HepG2 (cell line): ENCODE results near the gene ANXA3. TPM values are rescaled to one million over a fixed set of nuclear protein-coding genes. Genes with fewer than 3 reads are reported as not detected.
A peak's percentile ranks its signal among the peaks of the same experiment; 100 is the strongest.

ENCODE experiments used
- ATAC-seq: fragments of 200-7000 bp; cut with Tn5 transposase; 3 replicates; pipeline ENCODE4 v1.9.1; 2020; ENCODE audit warnings: mild to moderate bottlenecking, moderate library complexity
- BruUV-seq: library from RNA; stranded (reverse); fragments of 400-500 nt; replicated peaks from 2 replicates; lab custom pipeline; 2021; lab: Mats Ljungman, UMichigan
- CTCF ChIA-PET: fragments of 300-600 bp; formaldehyde crosslinking; extraction: SDS; loops from one replicate; lab custom pipeline; 2021; ENCODE audit warnings: low total read pairs, inconsistent platforms, low intra/inter-chr PET ratio; lab: Yijun Ruan, JAX
- POLR2A ChIA-PET: fragments of 350-600 bp; sonication (Branson Sonifier 250); formaldehyde crosslinking; loops from one replicate; lab custom pipeline; 2020; ENCODE audit warnings: antibody characterized with exemption, inconsistent platforms; lab: Yijun Ruan, JAX
- DNase-seq: peaks from one replicate; pipeline ENCODE4 v3.0.0-alpha.2; 2015; ENCODE audit warnings: low spot score
- FAIRE-seq: peaks from 3 replicates; lab custom pipeline; 2011; peaks lifted over from hg19 to GRCh38; lab: Jason Lieb, UNC
- H2AFZ ChIP-seq: one replicate; pipeline ENCODE4 v1.6.1; 2011; ENCODE audit warnings: low read length, inconsistent platforms
- H3K27ac ChIP-seq: fragments of 300-600 bp; 3 replicates; pipeline ENCODE4 v1.8.0; 2011; ENCODE audit warnings: mixed run types, mild to moderate bottlenecking, mixed read lengths, low read length, inconsistent platforms; ENCODE audit not compliant: insufficient read depth; ENCODE audit errors: extremely low read length
- H3K27me3 ChIP-seq, 2 experiments: fragments of 200-600 bp in 1 of 2; 2 replicates in 1 of 2; 3 replicates in 1 of 2; pipeline versions ENCODE4 v1.6.0 to v1.8.0; 2011; ENCODE audit warnings: low read length in 2 of 2, mild to moderate bottlenecking in 2 of 2, moderate library complexity in 2 of 2, inconsistent platforms in 1 of 2; ENCODE audit not compliant: insufficient read depth in 2 of 2, control insufficient read depth in 1 of 2
- H3K36me3 ChIP-seq, 2 experiments: fragments of 200-600 bp in 1 of 2; replicated peaks in 1 of 2; 2 replicates in 1 of 2; 3 replicates in 1 of 2; pipeline versions ENCODE4 v1.5.1 to v1.8.0; 2011; ENCODE audit warnings: low read length in 2 of 2, inconsistent platforms in 1 of 2; ENCODE audit not compliant: insufficient read depth in 2 of 2, control insufficient read depth in 1 of 2
- H3K4me1 ChIP-seq: 2 replicates; pipeline ENCODE4 v1.5.1; 2012; ENCODE audit warnings: low read length, inconsistent platforms; ENCODE audit not compliant: insufficient read depth
- H3K4me2 ChIP-seq: 2 replicates; pipeline ENCODE4 v1.6.0; 2011; ENCODE audit warnings: low read depth, low read length, inconsistent platforms
- H3K4me3 ChIP-seq, 3 experiments: fragments of 200-600 bp in 1 of 3; sonication (generic), shearing (Covaris generic) in 1 of 3; replicated peaks in 1 of 3; 2 replicates each; pipeline ENCODE4 v1.5.1; 2011 to 2016; ENCODE audit warnings: low read length in 3 of 3, inconsistent platforms in 2 of 3, low read depth in 2 of 3, mild to moderate bottlenecking in 2 of 3, control low read depth in 1 of 3, mixed read lengths in 1 of 3; ENCODE audit not compliant: insufficient read depth in 1 of 3
- H3K79me2 ChIP-seq: one replicate; pipeline ENCODE4 v1.6.1; 2011; ENCODE audit warnings: low read length, inconsistent platforms; ENCODE audit not compliant: insufficient read depth
- H3K9ac ChIP-seq: 2 replicates; pipeline ENCODE4 v1.6.0; 2011; ENCODE audit warnings: mild to moderate bottlenecking, low read depth, low read length, inconsistent platforms; ENCODE audit not compliant: insufficient read depth
- H3K9me3 ChIP-seq: 2 replicates; pipeline ENCODE4 v1.5.1; 2012; ENCODE audit warnings: mild to moderate bottlenecking, low read length
- H4K20me1 ChIP-seq: 2 replicates; pipeline ENCODE4 v1.6.0; 2011; ENCODE audit warnings: inconsistent platforms, mild to moderate bottlenecking, low read length, moderate library complexity; ENCODE audit not compliant: insufficient read depth
- FOXA3 ChIP-seq: IDR thresholded peaks from 2 replicates; pipeline ENCODE4 v1.6.1; 2016; ENCODE audit warnings: missing genetic modification reagents, missing compliant biosample characterization
- FOXP1 ChIP-seq, 2 experiments: fragments of 450-650 bp in 1 of 2; IDR thresholded peaks; 2 replicates each; pipeline ENCODE4 v1.6.1; 2017 to 2018; ENCODE audit warnings: antibody characterized with exemption in 1 of 2
- HNF4A ChIP-seq: sonication (generic); formaldehyde crosslinking; IDR thresholded peaks from 2 replicates; pipeline ENCODE4 v1.4.0; 2020; ENCODE audit warnings: missing genetic modification reagents
- HNF4G ChIP-seq, 2 experiments: sonication (generic) in 1 of 2; formaldehyde crosslinking in 1 of 2; IDR thresholded peaks; 2 replicates each; pipeline versions ENCODE4 v1.4.0 to v1.6.1; 2011 to 2020; ENCODE audit warnings: borderline replicate concordance in 2 of 2, low read depth in 2 of 2, mild to moderate bottlenecking in 2 of 2, low read length in 1 of 2, missing genetic modification reagents in 1 of 2, moderate library complexity in 1 of 2
- MEIS1 ChIP-seq: sonication (generic); formaldehyde crosslinking; IDR thresholded peaks from 2 replicates; pipeline ENCODE4 v1.9.0; 2021; ENCODE audit warnings: mild to moderate bottlenecking, missing genetic modification reagents, moderate library complexity, borderline replicate concordance
- NR2F1 ChIP-seq, 2 experiments: fragments of 450-650 bp in 1 of 2; formaldehyde crosslinking in 1 of 2; IDR thresholded peaks; 2 replicates each; pipeline versions ENCODE4 v1.5.0 to v1.6.1; 2016 to 2020; ENCODE audit warnings: mild to moderate bottlenecking in 1 of 2, missing compliant biosample characterization in 1 of 2, missing genetic modification reagents in 1 of 2, moderate library complexity in 1 of 2
- NR2F6 ChIP-seq, 2 experiments: IDR thresholded peaks; 2 replicates each; pipeline ENCODE4 v1.6.1; 2016; ENCODE audit warnings: antibody characterized with exemption in 1 of 2, mild to moderate bottlenecking in 1 of 2
- POGZ ChIP-seq: sonication (generic); formaldehyde crosslinking; IDR thresholded peaks from 2 replicates; pipeline ENCODE4 v1.4.0; 2020; ENCODE audit warnings: mild to moderate bottlenecking, missing genetic modification reagents
- RARA ChIP-seq: IDR thresholded peaks from 2 replicates; pipeline ENCODE4 v1.6.1; 2016; ENCODE audit warnings: missing genetic modification reagents, missing compliant biosample characterization
- RXRA ChIP-seq: sonication (generic); formaldehyde crosslinking; IDR thresholded peaks from 2 replicates; pipeline ENCODE4 v1.5.1; 2020; ENCODE audit warnings: missing genetic modification reagents
- RXRB ChIP-seq: IDR thresholded peaks from 2 replicates; pipeline ENCODE4 v1.6.1; 2016; ENCODE audit warnings: borderline replicate concordance, missing genetic modification reagents, missing compliant biosample characterization
- SAP130 ChIP-seq: IDR thresholded peaks from 2 replicates; pipeline ENCODE4 v1.6.1; 2016; ENCODE audit warnings: low read depth
- SMAD9 ChIP-seq: sonication (generic); formaldehyde crosslinking; IDR thresholded peaks from 2 replicates; pipeline ENCODE4 v1.5.1; 2020; ENCODE audit warnings: mild to moderate bottlenecking, missing genetic modification reagents
- SNAPC2 ChIP-seq: sonication (generic); formaldehyde crosslinking; IDR thresholded peaks from 2 replicates; pipeline ENCODE4 v1.8.1; 2022; ENCODE audit warnings: mild to moderate bottlenecking, missing genetic modification reagents
- SOX5 ChIP-seq: IDR thresholded peaks from 2 replicates; pipeline ENCODE4 v1.6.1; 2016; ENCODE audit warnings: borderline replicate concordance
- SP140L ChIP-seq: sonication (generic); formaldehyde crosslinking; IDR thresholded peaks from 2 replicates; pipeline ENCODE4 v1.4.0; 2020; ENCODE audit warnings: missing genetic modification reagents, borderline replicate concordance
- TGIF2 ChIP-seq: IDR thresholded peaks from 2 replicates; pipeline ENCODE4 v1.6.1; 2016; ENCODE audit warnings: control low read depth, missing compliant biosample characterization
- ZNF317 ChIP-seq: sonication (generic); formaldehyde crosslinking; IDR thresholded peaks from 2 replicates; pipeline ENCODE4 v1.5.0; 2020; ENCODE audit warnings: mild to moderate bottlenecking, missing genetic modification reagents
- ZNF496 ChIP-seq: sonication (generic); formaldehyde crosslinking; IDR thresholded peaks from 2 replicates; pipeline ENCODE4 v1.8.1; 2023; ENCODE audit warnings: mild to moderate bottlenecking, moderate library complexity, missing genetic modification reagents; ENCODE audit not compliant: insufficient replicate concordance
- WGBS: methylation state at CpG from one replicate; pipeline ENCODE4 v1.1.6; 2017; ENCODE audit warnings: low lambda C conversion rate; 5-methylcytosine and 5-hydroxymethylcytosine counted together
- in situ Hi-C: cut with HindIII; loops from 2 replicates; pipeline ENCODE4 v1.10.0; 2017; ENCODE audit warnings: low pct_unique_long_range_greater_than_20kb; ENCODE audit not compliant: extremely low pct_ligation_motif_present
- intact Hi-C: fragments of 100-400 bp; cut with micrococcal nuclease; formaldehyde crosslinking; loops from one replicate; pipeline ENCODE4 v1.10.0; 2022; ENCODE audit not compliant: unreplicated experiment
- polyA plus RNA-seq, 8 experiments: library from polyadenylated mRNA; depleted of rRNA in 3 of 8; stranded (reverse) in 7 of 8; unstranded in 1 of 8; fragments of >200 nt; fragmentation: Illumina TruSeq in 4 of 8; extraction: Trizol in 4 of 8; gene quantifications; 2 replicates each; pipeline versions ENCODE4 v1.2.1 to v1.2.3, GENCODE V29; 2011 to 2016; ENCODE audit warnings: low read depth in 4 of 8, missing spikeins in 1 of 8, mixed read lengths in 1 of 8; ENCODE audit not compliant: insufficient read depth in 1 of 8
- total RNA-seq, 5 experiments: library from RNA; depleted of rRNA; stranded (reverse); fragments of >200 nt; fragmentation: Illumina TruSeq; extraction: Trizol; gene quantifications; 2 replicates each; pipeline ENCODE4 v1.2.3, GENCODE V29; 2016; ENCODE audit warnings: low read depth in 1 of 5
- TF ChIP-seq, protein P1 (sequence below): sonication (generic); formaldehyde crosslinking; IDR thresholded peaks from 2 replicates; pipeline ENCODE4 v1.4.0; 2020; ENCODE audit warnings: mild to moderate bottlenecking, missing genetic modification reagents, borderline replicate concordance
- TF ChIP-seq, protein P2 (sequence below): sonication (generic); formaldehyde crosslinking; IDR thresholded peaks from 2 replicates; pipeline ENCODE4 v1.4.0; 2020; ENCODE audit warnings: missing genetic modification reagents, borderline replicate concordance

The ANXA3 gene
- total and polyA plus RNA-seq, 2 of the 13 experiments (the other 11 are each of a cell fraction or from before 2014, with no cell fraction given): 6.5 to 6.9 TPM

DNA sequence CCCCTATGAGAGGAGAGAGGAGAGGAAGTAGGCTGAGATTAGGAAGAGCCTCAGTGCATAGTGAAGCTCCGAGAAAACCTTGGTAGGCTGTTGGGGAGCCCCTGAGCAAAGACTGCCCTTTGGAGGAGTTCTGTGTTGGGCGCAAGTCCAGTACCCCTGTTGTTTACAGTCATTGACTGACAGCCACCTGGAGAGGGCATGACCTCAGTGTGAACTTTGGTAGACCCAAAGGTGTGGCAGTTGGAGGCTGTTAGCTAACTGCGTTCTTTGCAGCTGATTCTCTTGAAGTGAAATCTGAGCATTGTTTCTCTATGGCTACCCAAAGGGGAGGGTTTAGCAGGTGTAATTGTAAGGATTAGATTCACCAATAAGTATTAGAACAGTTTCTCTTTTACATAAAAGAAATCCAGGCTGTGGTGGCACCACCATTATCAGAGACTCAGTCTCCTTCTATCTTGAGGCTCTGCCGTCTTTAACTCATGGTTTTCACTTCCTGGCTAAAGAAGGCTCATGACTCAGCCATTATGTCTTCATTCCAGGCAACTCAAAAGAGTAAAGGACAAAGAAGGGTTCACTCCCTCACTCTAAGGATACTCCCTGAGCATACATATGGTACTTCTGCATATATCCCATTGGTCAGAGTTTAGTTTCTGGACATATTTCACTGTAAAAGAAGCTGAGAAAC lies 33.4 kb downstream of the ANXA3 start:
- DNase-seq: peak; percentile 12
- Histone ChIP-seq H3K4me1 (peaks cover 9% of the 10 kb centered on the region), H3K27ac (no peak overlapping the region), H3K4me2 (no peak overlapping the region), H3K4me3 (no peak overlapping the region), H3K27me3 (no peaks in the 10 kb centered on the region), H2AFZ (no peak overlapping the region), H3K9me3 (no peaks in the 10 kb centered on the region), H3K9ac (no peak overlapping the region), H4K20me1 (no peaks in the 10 kb centered on the region), H3K79me2 (no peaks in the 10 kb centered on the region), H3K36me3 (no peaks in the 10 kb centered on the region; a peak in 1 of 5 replicates)
- ATAC-seq: peak; percentile 73
- WGBS: 65% methylated on average over 4 of the region's 4 CpGs
- BruUV-seq: no TSS peak
- ChIA-PET POLR2A (no interaction called here), CTCF (no interaction called here)
- intact Hi-C loops (no loop called here), in situ Hi-C loops (no loop called here)
- no peak for FAIRE-seq
- TF ChIP-seq HNF4G (IDR thresholded peaks at IDR 0.05; ENCODE audit: borderline replicate concordance, low read depth, low read length) (0 out of 2 replicates have a peak, but pooled peaks have one; percentile 29), HNF4G (CRISPR knock-in tag; IDR thresholded peaks at IDR 0.05; ENCODE audit: borderline replicate concordance, low read depth) (no peak), SOX5 (CRISPR knock-in tag) (0 out of 2 replicates have a peak, but pooled peaks have one; percentile 17), TGIF2 (CRISPR knock-in tag) (peak; percentile 93), ZNF496 (CRISPR knock-in tag) (no peak), ZNF317 (CRISPR knock-in tag) (no peak), MEIS1 (CRISPR knock-in tag) (peak; percentile 29; the same call in 1 of the 2 replicates), SAP130 (peak; percentile 67), RARA (CRISPR knock-in tag) (peak; percentile 93), RXRA (peak; percentile 37; the same call in 1 of the 2 replicates), SNAPC2 (CRISPR knock-in tag) (no peak), FOXA3 (CRISPR knock-in tag) (peak; percentile 63), NR2F1 (CRISPR knock-in tag; IDR thresholded peaks at IDR 0.05) (peak; percentile 80 to 88), POGZ (CRISPR knock-in tag) (peak; percentile 46; the same call in 1 of the 2 replicates), FOXP1 (IDR thresholded peaks at IDR 0.05) (no peak), FOXP1 (CRISPR knock-in tag; IDR thresholded peaks at IDR 0.05) (peak; percentile 45; the same call in 1 of the 2 replicates), NR2F6 (IDR thresholded peaks at IDR 0.05) (peak; percentile 84), NR2F6 (CRISPR knock-in tag; IDR thresholded peaks at IDR 0.05) (peak; percentile 86), RXRB (peak; percentile 68; the same call in 1 of the 2 replicates), HNF4A (CRISPR knock-in tag) (peak; percentile 58; the same call in 1 of the 2 replicates), SP140L (CRISPR knock-in tag) (no peak), SMAD9 (CRISPR knock-in tag) (no peak)
- TF ChIP-seq, protein P1, sequence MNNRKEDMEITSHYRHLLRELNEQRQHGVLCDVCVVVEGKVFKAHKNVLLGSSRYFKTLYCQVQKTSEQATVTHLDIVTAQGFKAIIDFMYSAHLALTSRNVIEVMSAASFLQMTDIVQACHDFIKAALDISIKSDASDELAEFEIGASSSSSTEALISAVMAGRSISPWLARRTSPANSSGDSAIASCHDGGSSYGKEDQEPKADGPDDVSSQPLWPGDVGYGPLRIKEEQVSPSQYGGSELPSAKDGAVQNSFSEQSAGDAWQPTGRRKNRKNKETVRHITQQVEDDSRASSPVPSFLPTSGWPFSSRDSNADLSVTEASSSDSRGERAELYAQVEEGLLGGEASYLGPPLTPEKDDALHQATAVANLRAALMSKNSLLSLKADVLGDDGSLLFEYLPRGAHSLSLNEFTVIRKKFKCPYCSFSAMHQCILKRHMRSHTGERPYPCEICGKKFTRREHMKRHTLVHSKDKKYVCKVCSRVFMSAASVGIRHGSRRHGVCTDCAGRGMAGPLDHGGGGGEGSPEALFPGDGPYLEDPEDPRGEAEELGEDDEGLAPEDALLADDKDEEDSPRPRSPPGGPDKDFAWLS (CRISPR knock-in tag): no peak
- TF ChIP-seq, protein P2, sequence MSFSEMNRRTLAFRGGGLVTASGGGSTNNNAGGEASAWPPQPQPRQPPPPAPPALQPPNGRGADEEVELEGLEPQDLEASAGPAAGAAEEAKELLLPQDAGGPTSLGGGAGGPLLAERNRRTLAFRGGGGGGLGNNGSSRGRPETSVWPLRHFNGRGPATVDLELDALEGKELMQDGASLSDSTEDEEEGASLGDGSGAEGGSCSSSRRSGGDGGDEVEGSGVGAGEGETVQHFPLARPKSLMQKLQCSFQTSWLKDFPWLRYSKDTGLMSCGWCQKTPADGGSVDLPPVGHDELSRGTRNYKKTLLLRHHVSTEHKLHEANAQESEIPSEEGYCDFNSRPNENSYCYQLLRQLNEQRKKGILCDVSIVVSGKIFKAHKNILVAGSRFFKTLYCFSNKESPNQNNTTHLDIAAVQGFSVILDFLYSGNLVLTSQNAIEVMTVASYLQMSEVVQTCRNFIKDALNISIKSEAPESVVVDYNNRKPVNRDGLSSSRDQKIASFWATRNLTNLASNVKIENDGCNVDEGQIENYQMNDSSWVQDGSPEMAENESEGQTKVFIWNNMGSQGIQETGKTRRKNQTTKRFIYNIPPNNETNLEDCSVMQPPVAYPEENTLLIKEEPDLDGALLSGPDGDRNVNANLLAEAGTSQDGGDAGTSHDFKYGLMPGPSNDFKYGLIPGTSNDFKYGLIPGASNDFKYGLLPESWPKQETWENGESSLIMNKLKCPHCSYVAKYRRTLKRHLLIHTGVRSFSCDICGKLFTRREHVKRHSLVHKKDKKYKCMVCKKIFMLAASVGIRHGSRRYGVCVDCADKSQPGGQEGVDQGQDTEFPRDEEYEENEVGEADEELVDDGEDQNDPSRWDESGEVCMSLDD (CRISPR knock-in tag): no peak
